Thoracic aorta (tissue), 2 donors: Measurements from ENCODE around the gene PEAK1. TPM values are rescaled to one million over a fixed set of nuclear protein-coding genes. Genes with fewer than 3 reads are reported as not detected.

Source experiments
- ATAC-seq: fragments of 150-250 bp; one replicate; pipeline ENCODE4 v1.8.0; 2017; ENCODE audit warnings: low read depth; ENCODE audit not compliant: insufficient number of reproducible peaks, low FRiP score
- DNase-seq: peaks from one replicate; pipeline ENCODE4 v3.0.0-alpha.2; 2020; ENCODE audit warnings: low spot score
- H3K27ac ChIP-seq, 2 donors: fragments of 200-600 bp; sonication (generic); 1 replicate in 1 of 2; 2 replicates in 1 of 2; pipeline ENCODE4 v1.5.1; 2016; ENCODE audit warnings: mild to moderate bottlenecking in 2 of 2, moderate library complexity in 2 of 2
- H3K27me3 ChIP-seq: fragments of 200-600 bp; sonication (generic); replicated peaks from 2 replicates; pipeline ENCODE4 v1.6.0; 2016; ENCODE audit warnings: mild to moderate bottlenecking; ENCODE audit not compliant: insufficient read depth
- H3K36me3 ChIP-seq: fragments of 200-600 bp; sonication (generic); one replicate; pipeline ENCODE4 v1.5.1; 2016
- H3K4me1 ChIP-seq, 2 donors: fragments of 200-600 bp; sonication (generic); 1 replicate in 1 of 2; 2 replicates in 1 of 2; pipeline versions ENCODE4 v1.5.1 to v1.6.0; 2016; ENCODE audit warnings: low read depth in 2 of 2, mild to moderate bottlenecking in 1 of 2; ENCODE audit not compliant: control insufficient read depth in 1 of 2
- H3K4me3 ChIP-seq: fragments of 200-600 bp; sonication (generic); 2 replicates; pipeline ENCODE4 v1.5.1; 2016; ENCODE audit warnings: mild to moderate bottlenecking
- H3K9me3 ChIP-seq: fragments of 200-600 bp; sonication (generic); 2 replicates; pipeline ENCODE4 v1.5.1; 2016
- CTCF ChIP-seq: fragments of 200-600 bp; sonication (generic); IDR thresholded peaks from one replicate; pipeline ENCODE4 v1.5.1; 2019; ENCODE audit warnings: antibody characterized with exemption
- total RNA-seq, 2 donors: library from RNA; depleted of rRNA; stranded (reverse); fragments of >200 nt; gene quantifications; one replicate each; pipeline versions ENCODE4 v1.1.0 to v1.2.3, GENCODE V29; 2016

Gene PEAK1
- total RNA-seq, 2 donors from 2014 or later = 94.2 to 95.9 TPM

GRCh38 chr15:77120576-77120975, 299.3 kb downstream of the PEAK1 start:
- peaks cover 0 to 3% of the 10 kb centered on the region in 2 donors for H3K4me1 ChIP-seq
- TF ChIP-seq CTCF = no peak
- ATAC-seq (no peak), DNase-seq (no peak)
- H3K4me3 ChIP-seq = no peak overlapping the region
- no peak overlapping the region for H3K27ac ChIP-seq
- no peaks in the 10 kb centered on the region for H3K36me3 ChIP-seq
- H3K27me3 ChIP-seq = no peaks in the 10 kb centered on the region
- no peaks in the 10 kb centered on the region for H3K9me3 ChIP-seq

- Histone ChIP-seq H3K27me3 (no peaks in the 10 kb centered on the region), H3K9me3 (no peaks in the 10 kb centered on the region), H3K27ac (no peak overlapping the region), H3K4me1 (peaks cover 0 to 3% of the 10 kb centered on the region in 2 donors), H3K36me3 (no peaks in the 10 kb centered on the region), H3K4me3 (no peak overlapping the region)
- ATAC-seq (no peak), DNase-seq (no peak)
- TF ChIP-seq CTCF = no peak
Observed at GRCh38 chr15:77119446-77119845, 300.5 kb downstream of the PEAK1 start.

GRCh38 chr15:77118882-77119321, 301.0 kb downstream of the PEAK1 start:
- no peak for DNase-seq
- H3K4me3 ChIP-seq = no peak overlapping the region
- no peaks in the 10 kb centered on the region for H3K27me3 ChIP-seq
- H3K27ac ChIP-seq = no peak overlapping the region
- ATAC-seq = no peak
- H3K36me3 ChIP-seq = no peaks in the 10 kb centered on the region
- H3K4me1 ChIP-seq = peaks cover 0 to 3% of the 10 kb centered on the region in 2 donors
- no peaks in the 10 kb centered on the region for H3K9me3 ChIP-seq
- peak; percentile 63 for TF ChIP-seq CTCF

- H3K27ac ChIP-seq = no peak overlapping the region
- no peak overlapping the region for H3K4me3 ChIP-seq
- no peak for ATAC-seq
- TF ChIP-seq CTCF = no peak
- no peak for DNase-seq
- H3K27me3 ChIP-seq = no peaks in the 10 kb centered on the region
- H3K4me1 ChIP-seq = peaks cover 0 to 3% of the 10 kb centered on the region in 2 donors
- H3K36me3 ChIP-seq = no peaks in the 10 kb centered on the region
- no peaks in the 10 kb centered on the region for H3K9me3 ChIP-seq
Observed at GRCh38 chr15:77115179-77115578, 304.7 kb downstream of the PEAK1 start.

- Histone ChIP-seq H3K27me3 (no peaks in the 10 kb centered on the region), H3K27ac (no peak overlapping the region), H3K4me1 (no peaks in the 10 kb centered on the region), H3K4me3 (no peak overlapping the region), H3K36me3 (no peaks in the 10 kb centered on the region), H3K9me3 (no peaks in the 10 kb centered on the region)
- ATAC-seq = no peak
- no peak for TF ChIP-seq CTCF
- no peak for DNase-seq
Observed at GRCh38 chr15:77112838-77113504, 306.9 kb downstream of the PEAK1 start.
